GM20431 (cell line): ENCODE measurements around the gene RPL22L1.

Source experiments
- in situ Hi-C: fragments of 300-500 bp; cut with MseI, MboI; formaldehyde crosslinking; loops from one replicate; pipeline ENCODE4 v1.15.0; 2020; ENCODE audit warnings: low sequenced_read_pairs; ENCODE audit not compliant: unreplicated experiment

Gene RPL22L1

GRCh38 chr3:170836491-170836890 lies 33.5 kb downstream of the RPL22L1 start:
- in situ Hi-C loops, result no loop called here

GRCh38 chr3:170835336-170835735 lies 34.7 kb downstream of the RPL22L1 start:
- in situ Hi-C loops, result no loop called here

GRCh38 chr3:170830580-170830979 lies 39.4 kb downstream of the RPL22L1 start:
- in situ Hi-C loops, result no loop called here

- in situ Hi-C loops, result no loop called here
These were observed 40.3 kb downstream of the RPL22L1 start for GRCh38 chr3:170829546-170830272.

GRCh38 chr3:170826047-170826446 lies 43.9 kb downstream of the RPL22L1 start:
- in situ Hi-C loops, result no loop called here

- in situ Hi-C loops, result loop anchor here (25.0 kb wide), 1 partner anchor 511 kb away; no protein-coding TSS in a partner anchor
These were observed 46.4 kb downstream of the RPL22L1 start for GRCh38 chr3:170823562-170823961.

GRCh38 chr3:170818325-170818724 lies 51.7 kb downstream of the RPL22L1 start:
- in situ Hi-C loops, result loop anchor here (10.0 to 25.0 kb wide), 2 partner anchors 404 to 506 kb away; partner anchors contain the start of gene CLDN11

GRCh38 chr3:170817471-170817870 lies 52.5 kb downstream of the RPL22L1 start:
- in situ Hi-C loops, result loop anchor here (10.0 to 25.0 kb wide), 2 partner anchors 403 to 505 kb away; partner anchors contain the start of gene CLDN11

GRCh38 chr3:170816841-170817240 lies 53.2 kb downstream of the RPL22L1 start:
- in situ Hi-C loops, result loop anchor here (10.0 to 25.0 kb wide), 2 partner anchors 402 to 505 kb away; partner anchors contain the start of gene CLDN11

- in situ Hi-C loops, result loop anchor here (10.0 to 25.0 kb wide), 2 partner anchors 402 to 504 kb away; partner anchors contain the start of gene CLDN11
These were observed 53.7 kb downstream of the RPL22L1 start for GRCh38 chr3:170816341-170816740.

GRCh38 chr3:170815936-170816335 lies 54.1 kb downstream of the RPL22L1 start:
- in situ Hi-C loops, result loop anchor here (10.0 to 25.0 kb wide), 2 partner anchors 401 to 504 kb away; partner anchors contain the start of gene CLDN11

GRCh38 chr3:170815340-170815739 lies 54.7 kb downstream of the RPL22L1 start:
- in situ Hi-C loops, result loop anchor here (10.0 to 25.0 kb wide), 2 partner anchors 401 to 503 kb away; partner anchors contain the start of gene CLDN11
